Measurements from ENCODE around the gene PLEKHN1.
"Not testable (repeated sequence)": the region's sequence is repeated elsewhere in the genome, so short reads cannot be mapped to it uniquely, and the experiment has no call there.

Gene PLEKHN1

DNA sequence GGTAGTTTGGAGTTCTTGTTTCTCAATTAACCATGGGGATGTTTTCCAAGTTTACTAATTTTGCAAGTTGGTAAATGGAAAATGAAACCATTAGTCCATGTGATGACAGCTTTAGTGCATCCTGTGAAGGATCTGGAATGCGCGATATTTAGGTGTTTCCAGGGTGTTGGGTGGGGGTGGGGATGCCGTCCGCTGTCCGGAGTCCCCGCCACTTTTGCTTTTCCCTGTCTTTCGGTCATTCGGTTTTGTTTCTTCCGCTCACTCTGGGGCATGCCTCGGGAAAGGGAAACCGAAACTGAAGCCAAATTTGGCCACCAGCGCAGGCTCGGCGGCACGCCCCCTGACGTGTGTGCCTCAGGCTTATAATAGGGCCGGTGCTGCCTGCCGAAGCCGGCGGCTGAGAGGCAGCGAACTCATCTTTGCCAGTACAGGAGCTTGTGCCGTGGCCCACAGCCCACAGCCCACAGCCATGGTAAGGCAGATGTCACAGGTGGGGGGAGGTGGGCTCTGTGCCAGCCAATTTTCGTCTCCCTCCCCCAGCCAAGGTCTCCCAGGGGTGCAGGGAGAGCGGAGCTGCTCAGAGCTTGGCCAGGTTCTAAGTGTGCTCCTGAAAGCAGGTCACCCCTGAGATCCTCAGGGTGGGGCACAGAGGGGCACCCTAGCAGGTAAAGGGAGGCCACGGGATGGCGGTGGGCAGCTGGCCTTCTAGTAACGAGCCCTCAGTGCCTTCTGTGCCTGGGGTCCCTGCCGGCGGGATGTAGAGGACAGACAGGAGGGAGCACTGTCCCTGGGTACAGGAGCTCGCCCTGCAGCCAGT, 47.0 kb downstream of the PLEKHN1 start, which contains the start of gene ISG15:
Gene ISG15, plus strand, starts transcription at position 393 of the 817 bp plus-strand sequence. Its CDS starts 77 bp downstream, at position 470.
- DNase-seq = peak; percentile 73

DNA sequence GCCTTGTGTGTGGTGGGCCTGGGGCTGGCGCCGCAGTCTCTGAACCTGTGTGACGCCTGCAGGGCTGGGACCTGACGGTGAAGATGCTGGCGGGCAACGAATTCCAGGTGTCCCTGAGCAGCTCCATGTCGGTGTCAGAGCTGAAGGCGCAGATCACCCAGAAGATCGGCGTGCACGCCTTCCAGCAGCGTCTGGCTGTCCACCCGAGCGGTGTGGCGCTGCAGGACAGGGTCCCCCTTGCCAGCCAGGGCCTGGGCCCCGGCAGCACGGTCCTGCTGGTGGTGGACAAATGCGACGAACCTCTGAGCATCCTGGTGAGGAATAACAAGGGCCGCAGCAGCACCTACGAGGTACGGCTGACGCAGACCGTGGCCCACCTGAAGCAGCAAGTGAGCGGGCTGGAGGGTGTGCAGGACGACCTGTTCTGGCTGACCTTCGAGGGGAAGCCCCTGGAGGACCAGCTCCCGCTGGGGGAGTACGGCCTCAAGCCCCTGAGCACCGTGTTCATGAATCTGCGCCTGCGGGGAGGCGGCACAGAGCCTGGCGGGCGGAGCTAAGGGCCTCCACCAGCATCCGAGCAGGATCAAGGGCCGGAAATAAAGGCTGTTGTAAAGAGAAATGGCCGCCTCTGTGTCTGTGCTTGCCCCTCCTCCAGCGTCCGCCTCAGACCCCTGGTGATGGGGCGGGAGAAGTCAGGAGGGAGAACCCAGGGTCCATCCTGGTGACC, 47.8 kb downstream of the PLEKHN1 start:
- peak; percentile 28 for DNase-seq

DNA sequence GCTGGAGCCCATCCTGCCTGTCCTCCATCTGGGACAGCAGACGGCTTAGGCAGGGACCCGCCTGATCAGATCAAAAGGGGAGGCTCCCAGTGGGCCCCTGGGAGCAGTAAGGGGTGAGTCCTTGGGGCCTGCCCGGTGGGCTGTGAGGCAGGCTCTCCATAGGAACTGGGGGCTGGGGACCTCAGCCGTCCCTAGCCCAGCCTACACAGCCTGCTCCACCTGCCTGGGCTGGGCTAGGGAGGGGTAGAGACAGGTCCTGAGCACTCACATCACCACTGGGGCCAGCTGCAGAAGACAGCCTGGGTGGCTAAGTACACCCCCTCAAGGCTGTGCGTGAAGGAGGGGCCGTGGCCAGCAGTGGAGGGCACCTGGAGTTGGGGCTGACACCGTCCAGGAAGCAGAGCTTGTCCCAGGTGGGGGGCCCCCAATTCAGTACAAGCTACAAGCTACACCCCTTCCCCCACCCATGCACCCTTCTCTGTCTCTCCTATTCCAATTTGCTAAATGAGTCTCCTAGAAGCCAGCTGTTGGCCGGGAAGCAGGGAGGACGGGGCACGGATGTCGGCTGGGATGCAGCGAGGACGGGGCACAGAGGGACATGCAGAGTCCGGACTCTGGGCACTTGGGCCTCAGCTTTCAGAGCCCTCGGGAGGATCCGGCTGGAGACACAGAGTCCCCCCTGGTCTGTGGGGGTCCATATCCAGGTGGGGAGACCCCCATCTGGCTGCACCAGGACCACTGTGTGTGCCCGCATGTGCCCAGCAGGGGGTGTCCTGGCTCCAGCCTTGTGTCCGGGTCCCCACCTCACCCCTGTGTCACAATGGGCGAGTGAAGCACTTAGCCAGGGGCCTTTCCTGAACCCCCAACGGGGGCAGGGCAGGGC, 48.8 kb downstream of the PLEKHN1 start:
- DNase-seq = no peak

DNA sequence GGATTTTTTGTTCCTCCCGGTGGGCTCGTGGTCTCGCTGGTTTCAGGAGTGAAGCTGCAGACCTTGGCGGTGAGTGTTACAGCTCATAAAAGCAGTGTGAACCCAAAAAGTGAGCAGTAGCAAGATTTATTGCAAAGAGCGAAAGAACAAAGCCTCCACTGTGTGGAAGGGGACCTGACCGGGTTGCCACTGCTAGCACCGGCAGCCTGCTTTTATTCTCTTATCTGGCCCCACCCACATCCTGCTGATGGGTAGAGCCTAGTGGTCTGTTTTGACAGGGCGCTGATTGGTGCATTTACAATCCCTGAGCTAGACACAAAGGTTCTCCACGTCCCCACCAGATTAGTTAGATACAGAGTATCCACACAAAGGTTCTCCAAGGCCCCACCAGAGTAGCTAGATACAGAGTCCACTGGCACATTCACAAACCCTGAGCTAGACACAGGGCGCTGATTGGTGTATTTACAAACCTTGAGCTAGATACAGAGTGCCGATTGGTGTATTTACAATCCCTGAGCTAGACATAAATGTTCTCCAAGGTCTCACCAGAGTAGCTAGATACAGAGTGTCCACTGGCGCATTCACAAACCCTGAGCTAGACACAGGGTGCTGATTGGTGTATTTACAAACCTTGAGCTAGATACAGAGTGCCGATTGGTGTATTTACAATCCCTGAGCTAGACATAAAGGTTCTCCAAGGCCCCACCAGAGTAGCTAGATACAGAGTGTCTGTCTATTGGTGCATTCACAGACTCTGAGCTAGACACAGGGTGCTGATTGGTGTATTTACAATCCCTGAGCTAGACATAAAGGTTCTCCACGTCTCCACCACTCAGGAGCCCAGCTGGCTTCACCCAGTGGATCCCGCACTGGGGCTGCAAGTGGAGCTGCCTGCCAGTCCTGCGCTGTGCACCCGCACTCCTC, 51.4 kb downstream of the PLEKHN1 start:
- DNase-seq = not testable (repeated sequence)

GRCh38 chr1:1018321-1018685, 52.0 kb downstream of the PLEKHN1 start:
- not testable (repeated sequence) for DNase-seq

DNA sequence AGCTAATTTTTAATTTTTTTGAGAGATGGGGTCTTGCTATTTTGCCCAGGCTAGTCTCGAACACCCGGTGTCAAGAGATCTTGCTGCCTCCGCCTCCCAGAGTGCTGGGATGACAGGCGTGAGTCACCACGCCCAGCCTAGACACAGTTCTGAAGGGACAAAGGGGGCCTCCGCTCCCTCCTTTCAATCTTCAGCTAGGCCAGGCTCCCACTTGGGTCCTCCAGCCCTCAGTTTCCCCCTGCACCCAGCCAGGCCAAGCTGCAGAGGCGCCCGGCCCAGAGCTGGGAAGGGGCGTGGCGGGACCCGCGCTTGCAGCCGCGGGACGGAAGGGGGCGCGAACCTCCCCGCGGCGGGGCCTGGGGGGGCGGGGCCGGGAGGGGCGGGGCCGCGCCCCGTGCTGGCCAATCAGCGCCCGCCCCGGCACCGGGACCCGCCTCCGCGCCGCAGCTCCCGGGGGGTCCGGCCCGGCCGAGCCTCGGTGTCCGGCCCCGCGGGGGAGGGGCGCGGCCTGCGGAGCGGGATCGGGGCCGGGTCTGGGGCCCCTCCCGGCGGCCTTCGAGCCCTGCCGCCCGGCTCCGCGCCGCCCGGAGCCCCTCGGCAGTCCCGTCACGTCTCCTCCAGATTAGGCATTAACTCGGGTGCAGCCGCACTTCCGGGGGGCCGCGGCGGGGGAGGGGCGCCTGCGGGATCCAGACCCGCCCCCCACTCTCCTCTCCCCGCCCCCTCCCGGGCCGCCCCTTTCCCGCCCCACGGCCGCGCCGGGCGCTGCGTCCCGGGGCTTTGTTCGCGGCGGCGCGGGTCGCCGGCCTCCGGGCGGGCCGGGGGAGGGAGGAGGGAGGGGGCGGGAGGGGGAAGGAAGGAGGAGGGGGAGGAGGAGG, 53.1 kb downstream of the PLEKHN1 start:
- peak; percentile 77 for DNase-seq

- DNase-seq = peak; percentile 17
Observed at GRCh38 chr1:1020000-1020404, 53.7 kb downstream of the PLEKHN1 start, which contains the start of gene AGRN. AGRN (plus strand) TSS chr1:1020120; CDS start chr1:1020173, 53 bp downstream.

DNA sequence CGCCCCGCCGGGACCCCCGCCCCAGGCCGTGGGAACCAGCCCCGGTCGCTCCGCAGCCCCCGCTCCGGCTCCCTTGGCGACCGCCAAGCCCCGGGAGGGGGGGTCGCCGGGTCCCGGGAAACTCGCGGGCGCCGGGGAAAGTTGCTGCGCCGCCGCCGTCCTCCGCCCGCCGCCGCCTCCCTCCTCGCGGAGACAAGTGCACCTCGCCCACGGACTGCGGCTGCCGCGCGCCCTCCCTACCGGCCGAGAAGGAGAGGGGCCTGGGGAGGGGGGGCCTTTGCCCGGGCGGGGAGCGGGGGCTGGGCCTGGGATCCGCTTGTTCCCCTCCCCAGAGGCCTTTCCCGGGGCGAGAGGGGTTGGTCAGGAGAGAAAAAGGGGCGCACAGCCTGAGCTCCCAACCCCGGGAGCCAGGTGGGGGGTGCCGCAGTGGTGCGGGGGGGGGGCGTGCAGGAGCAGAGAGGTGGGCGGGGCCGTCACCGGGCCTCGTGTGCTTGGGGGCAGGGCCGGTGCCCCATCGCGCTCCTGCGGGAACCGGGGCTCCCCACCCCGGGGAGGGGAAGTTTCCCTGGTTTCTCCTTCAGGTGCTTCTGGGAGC, 54.2 kb downstream of the PLEKHN1 start:
- peak; percentile 47 for DNase-seq

DNA sequence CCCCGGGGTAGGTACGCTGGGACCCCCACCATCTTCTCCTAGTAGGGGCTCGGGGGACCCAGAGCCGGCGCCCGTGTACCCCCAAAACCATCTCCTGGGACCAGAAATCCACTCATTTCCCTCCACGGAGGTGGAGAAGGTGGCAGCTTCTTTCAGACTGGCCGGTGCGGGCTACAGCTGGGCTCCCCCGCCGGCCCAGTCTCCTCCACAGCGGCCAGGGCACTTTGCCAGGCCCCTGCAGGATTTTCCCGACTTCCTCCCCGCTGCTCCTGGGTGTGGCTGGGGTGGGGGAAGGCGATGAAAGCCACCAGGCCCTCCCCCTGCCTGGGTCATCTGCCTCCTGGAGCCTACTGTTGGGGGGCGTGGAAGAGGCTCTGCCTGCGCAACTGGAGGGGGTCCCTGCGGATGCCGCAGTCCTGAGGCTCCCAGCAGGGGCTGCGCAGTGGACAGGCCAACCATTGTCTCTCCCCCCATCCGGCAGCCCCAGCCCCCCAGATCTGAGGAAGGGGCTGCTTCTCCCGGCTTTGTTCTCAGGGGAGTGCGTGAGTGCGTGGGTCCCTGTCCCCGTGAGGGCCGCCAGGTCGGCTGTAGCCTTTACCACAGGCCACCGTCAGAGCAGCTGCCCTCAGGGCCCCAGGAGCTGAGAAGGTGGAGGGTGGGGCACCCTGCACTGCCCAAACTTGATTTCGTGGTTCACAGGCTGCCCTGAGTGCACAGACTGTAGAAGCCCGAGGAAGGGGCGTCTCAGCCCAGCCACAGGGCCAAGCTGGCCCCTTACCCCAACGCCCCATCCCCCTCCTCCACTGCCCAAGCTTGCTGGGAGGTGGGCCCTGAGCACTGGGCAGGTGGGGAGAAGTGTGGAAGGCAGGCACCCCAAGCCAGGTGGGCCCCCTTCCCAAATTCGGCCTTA, 55.0 kb downstream of the PLEKHN1 start:
- DNase-seq = no peak

- no peak for DNase-seq
Observed at GRCh38 chr1:1021920-1022259, 55.6 kb downstream of the PLEKHN1 start.

DNA sequence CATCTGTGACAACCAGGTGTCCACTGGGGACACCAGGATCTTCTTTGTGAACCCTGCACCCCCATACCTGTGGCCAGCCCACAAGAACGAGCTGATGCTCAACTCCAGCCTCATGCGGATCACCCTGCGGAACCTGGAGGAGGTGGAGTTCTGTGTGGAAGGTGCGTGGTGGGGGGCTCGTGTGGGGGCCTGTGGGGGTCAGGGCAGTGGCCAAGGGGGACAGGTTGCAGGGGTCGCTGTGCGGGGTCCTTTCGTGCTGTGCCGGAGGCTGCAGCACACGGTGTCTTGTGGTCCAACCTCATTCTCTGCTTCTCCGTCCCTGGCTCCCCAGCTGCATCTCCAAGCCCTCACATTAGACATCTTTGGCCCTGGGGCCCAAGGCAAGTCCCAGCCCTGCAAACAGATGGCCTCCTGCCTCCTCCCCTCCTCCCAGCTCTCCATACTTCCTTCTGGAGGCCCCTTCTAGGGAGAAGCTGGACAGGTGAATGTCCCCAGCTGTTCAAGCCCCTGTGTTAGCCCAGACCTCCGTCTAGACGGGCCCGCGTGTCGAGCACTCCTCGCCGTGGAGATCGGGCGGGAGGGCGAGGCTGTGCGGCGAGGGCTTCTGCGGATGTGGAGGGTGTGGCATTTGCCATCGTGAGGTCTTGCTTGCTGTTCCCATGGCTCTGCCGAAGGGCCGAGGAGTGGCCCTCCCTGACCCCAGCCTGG, 56.2 kb downstream of the PLEKHN1 start:
- no peak for DNase-seq

GRCh38 chr1:1023700-1024099, 57.4 kb downstream of the PLEKHN1 start:
- DNase-seq = no peak

- no peak for DNase-seq
Observed at GRCh38 chr1:1024149-1024770, 58.0 kb downstream of the PLEKHN1 start.

GRCh38 chr1:1024771-1025699, 58.8 kb downstream of the PLEKHN1 start:
- DNase-seq = no peak
